ENCODE measurements around the gene UBE2E2.
"Not testable (repeated sequence)": the region's sequence is repeated elsewhere in the genome, so short reads cannot be mapped to it uniquely, and the experiment has no call there.

UBE2E2 gene

GRCh38 chr3:23615068-23615467 is 411.9 kb downstream of the UBE2E2 start:
- no peak for TF ChIP-seq CTCF (IDR thresholded peaks at IDR 0.05; ENCODE audit: insufficient read depth, low read depth, low read length, missing control alignments)
- DNase-seq (ENCODE audit: low read depth), result peak; percentile 47
- no peak overlapping the region for H3K4me3 ChIP-seq (ENCODE audit: low read depth, low read length)

GRCh38 chr3:23618475-23618874 is 415.3 kb downstream of the UBE2E2 start:
- not testable (repeated sequence) for H3K4me3 ChIP-seq (ENCODE audit: low read depth, low read length); DNase-seq (ENCODE audit: low read depth)

GRCh38 chr3:23619705-23620637 is 416.8 kb downstream of the UBE2E2 start:
- DNase-seq (ENCODE audit: low read depth), result no peak
- TF ChIP-seq CTCF (IDR thresholded peaks at IDR 0.05; ENCODE audit: insufficient read depth, low read depth, low read length, missing control alignments), result no peak
- H3K4me3 ChIP-seq (ENCODE audit: low read depth, low read length), result no peak overlapping the region

- no peak overlapping the region for H3K4me3 ChIP-seq (ENCODE audit: low read depth, low read length)
- no peak for DNase-seq (ENCODE audit: low read depth)
- no peak for TF ChIP-seq CTCF (IDR thresholded peaks at IDR 0.05; ENCODE audit: insufficient read depth, low read depth, low read length, missing control alignments)
Measured at GRCh38 chr3:23620638-23621015, 417.5 kb downstream of the UBE2E2 start.

GRCh38 chr3:23623844-23624243 is 420.7 kb downstream of the UBE2E2 start:
- H3K4me3 ChIP-seq (ENCODE audit: low read depth, low read length), result no peak overlapping the region
- no peak for DNase-seq (ENCODE audit: low read depth)
- no peak for TF ChIP-seq CTCF (IDR thresholded peaks at IDR 0.05; ENCODE audit: insufficient read depth, low read depth, low read length, missing control alignments)

GRCh38 chr3:23624305-23624704 is 421.2 kb downstream of the UBE2E2 start:
- no peak for TF ChIP-seq CTCF (IDR thresholded peaks at IDR 0.05; ENCODE audit: insufficient read depth, low read depth, low read length, missing control alignments)
- peak; percentile 28 for DNase-seq (ENCODE audit: low read depth)
- H3K4me3 ChIP-seq (ENCODE audit: low read depth, low read length), result no peak overlapping the region

- no peak for DNase-seq (ENCODE audit: low read depth)
- TF ChIP-seq CTCF (IDR thresholded peaks at IDR 0.05; ENCODE audit: insufficient read depth, low read depth, low read length, missing control alignments), result no peak
- H3K4me3 ChIP-seq (ENCODE audit: low read depth, low read length), result no peak overlapping the region
Measured at GRCh38 chr3:23626442-23626841, 423.3 kb downstream of the UBE2E2 start.
